ENCODE results near the gene FMNL1.
A peak's percentile ranks its signal among the peaks of the same experiment; 100 is the strongest.
"Not testable (repeated sequence)": the region's sequence is repeated elsewhere in the genome, so short reads cannot be mapped to it uniquely, and the experiment has no call there.

The FMNL1 gene

DNA sequence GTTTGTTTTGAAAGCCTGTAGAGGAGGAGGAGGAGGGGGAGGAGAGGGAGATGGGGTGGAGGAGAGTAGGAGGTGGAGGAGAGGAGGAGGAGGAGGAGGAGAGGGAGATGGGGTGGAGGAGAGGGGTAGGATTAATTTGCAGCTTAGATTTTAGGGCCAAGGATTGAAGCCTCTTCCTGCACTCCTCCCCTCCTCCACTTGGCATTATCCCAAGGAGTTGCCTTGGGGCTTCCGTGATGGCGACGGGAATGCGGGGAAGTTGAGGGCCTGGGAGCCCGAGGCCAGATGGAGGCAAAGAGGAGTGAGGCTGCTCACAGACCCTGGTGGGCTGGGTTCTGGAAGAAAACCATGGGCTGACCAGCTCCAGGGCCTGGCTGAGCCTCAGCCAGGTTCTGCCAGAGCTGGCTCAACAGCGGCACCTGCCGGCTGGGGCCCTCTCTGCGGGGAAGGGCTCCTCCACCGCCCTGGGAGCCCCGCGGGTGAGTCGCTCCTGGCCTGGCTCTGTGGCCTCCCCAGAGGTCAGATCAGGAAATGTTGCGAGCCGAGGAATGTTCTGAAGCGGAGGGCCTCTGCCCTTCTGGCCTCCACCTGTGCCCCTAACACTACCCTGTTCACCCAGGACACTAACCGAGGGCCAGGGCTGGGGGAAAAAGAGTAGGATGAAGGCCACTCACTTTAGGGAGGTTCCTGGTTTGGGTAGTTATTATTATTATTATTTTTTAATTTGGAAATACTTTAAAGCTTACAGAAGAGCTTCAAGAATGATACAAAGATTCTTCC lies 23.9 kb upstream of the FMNL1 start:
- peak; percentile 99 for TF ChIP-seq CTCF (IDR thresholded peaks at IDR 0.05)
- peak; percentile 99 for DNase-seq
- H3K36me3 Mint-ChIP-seq (ENCODE audit: low read depth) = no peaks in the 10 kb centered on the region
- peaks cover 39% of the 10 kb centered on the region for H3K4me1 Mint-ChIP-seq
- H3K9me3 Mint-ChIP-seq = no peaks in the 10 kb centered on the region
- no peak overlapping the region for H3K4me3 Mint-ChIP-seq
- H3K27me3 Mint-ChIP-seq (ENCODE audit: low read depth, poor library complexity) = no peaks in the 10 kb centered on the region
- H3K27ac Mint-ChIP-seq = peak overlapping the region; percentile 95

- H3K36me3 Mint-ChIP-seq (ENCODE audit: low read depth) = no peaks in the 10 kb centered on the region
- H3K4me3 Mint-ChIP-seq = no peak overlapping the region
- no peak for TF ChIP-seq CTCF (IDR thresholded peaks at IDR 0.05)
- no peak for DNase-seq
- H3K9me3 Mint-ChIP-seq = peaks cover 8% of the 10 kb centered on the region
- H3K27me3 Mint-ChIP-seq (ENCODE audit: low read depth, poor library complexity) = peaks cover 10% of the 10 kb centered on the region
- peak overlapping the region; percentile 10 for H3K27ac Mint-ChIP-seq
- H3K4me1 Mint-ChIP-seq = peaks cover 39% of the 10 kb centered on the region
Observed at GRCh38 chr17:45200701-45201100, 21.0 kb upstream of the FMNL1 start.

DNA sequence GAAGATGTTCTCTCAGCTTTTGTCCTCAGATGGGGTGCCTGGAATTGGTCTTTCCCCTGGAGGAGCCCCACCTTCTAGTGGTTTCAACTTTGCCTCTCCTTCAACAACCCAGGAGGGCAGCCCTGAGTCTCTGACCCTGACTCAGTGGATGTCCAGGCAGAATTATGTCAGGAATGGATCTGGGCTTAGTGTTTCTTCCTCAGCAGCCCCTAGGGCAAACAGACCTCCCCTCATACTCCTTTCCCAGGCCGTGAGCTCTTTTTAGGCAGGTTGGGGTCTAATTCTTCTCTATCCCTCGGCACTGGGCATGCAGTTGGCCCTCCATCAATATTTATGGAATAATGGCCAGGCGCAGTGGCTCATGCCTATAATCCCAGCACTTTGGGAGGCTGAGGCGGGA lies 20.2 kb upstream of the FMNL1 start:
- H3K9me3 Mint-ChIP-seq = peaks cover 8% of the 10 kb centered on the region
- no peak for TF ChIP-seq CTCF (IDR thresholded peaks at IDR 0.05)
- no peaks in the 10 kb centered on the region for H3K36me3 Mint-ChIP-seq (ENCODE audit: low read depth)
- no peak for DNase-seq
- no peak overlapping the region for H3K27ac Mint-ChIP-seq
- H3K4me3 Mint-ChIP-seq = no peak overlapping the region
- H3K27me3 Mint-ChIP-seq (ENCODE audit: low read depth, poor library complexity) = peaks cover 13% of the 10 kb centered on the region
- peaks cover 38% of the 10 kb centered on the region for H3K4me1 Mint-ChIP-seq

- not testable (repeated sequence) for DNase-seq; H3K36me3 Mint-ChIP-seq (ENCODE audit: low read depth); H3K4me3 Mint-ChIP-seq; H3K27ac Mint-ChIP-seq; H3K9me3 Mint-ChIP-seq
- Mint-ChIP-seq H3K4me1 (peaks cover 34% of the 10 kb centered on the region), H3K27me3 (ENCODE audit: low read depth, poor library complexity) (peaks cover 13% of the 10 kb centered on the region)
Observed at GRCh38 chr17:45201880-45202279, 19.8 kb upstream of the FMNL1 start.

DNA sequence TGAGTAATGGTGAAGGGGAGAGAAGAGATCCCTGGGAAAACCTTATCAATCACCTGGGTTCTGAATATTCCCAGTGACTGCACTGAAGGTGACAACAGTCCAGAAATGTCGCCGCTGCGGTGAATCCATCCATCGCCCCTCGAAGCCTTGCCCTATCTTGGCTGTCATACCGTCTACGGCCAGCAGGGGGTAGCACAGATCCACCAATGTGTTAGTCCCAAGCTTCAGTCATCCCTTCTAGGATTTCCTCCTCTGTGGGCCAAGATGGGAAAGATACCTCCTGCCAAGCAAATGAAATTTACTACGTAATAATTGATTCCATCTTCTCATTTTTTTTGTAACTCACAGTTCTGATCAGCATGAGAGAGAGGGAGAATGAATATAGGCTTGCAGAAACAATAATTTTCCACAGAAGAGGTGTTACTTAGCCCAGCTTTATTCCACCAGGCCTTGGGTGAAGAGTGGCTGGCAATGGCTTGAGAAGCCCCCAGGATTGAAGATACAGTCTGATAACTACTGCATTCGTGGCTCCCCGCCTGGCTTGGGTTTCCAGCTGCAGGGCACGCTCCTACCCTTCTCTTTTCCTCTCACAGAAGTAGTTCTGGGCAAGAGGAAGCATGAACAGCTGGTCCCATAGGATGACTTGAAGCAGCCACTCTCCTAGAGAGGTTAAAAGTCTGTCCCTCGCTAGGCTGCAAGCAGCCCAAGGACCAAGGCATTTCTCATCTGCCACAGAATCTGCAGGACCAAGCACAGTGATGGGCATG lies 2.6 kb upstream of the FMNL1 start:
- Mint-ChIP-seq H3K9me3 (no peaks in the 10 kb centered on the region), H3K36me3 (ENCODE audit: low read depth) (no peaks in the 10 kb centered on the region), H3K4me3 (peak overlapping the region; percentile 47), H3K4me1 (no peaks in the 10 kb centered on the region), H3K27me3 (ENCODE audit: low read depth, poor library complexity) (peaks cover 73% of the 10 kb centered on the region), H3K27ac (no peak overlapping the region)
- TF ChIP-seq CTCF (IDR thresholded peaks at IDR 0.05) = peak; percentile 94
- DNase-seq = peak; percentile 96

GRCh38 chr17:45220079-45220478 lies 1.6 kb upstream of the FMNL1 start:
- H3K36me3 Mint-ChIP-seq (ENCODE audit: low read depth) = no peaks in the 10 kb centered on the region
- no peaks in the 10 kb centered on the region for H3K4me1 Mint-ChIP-seq
- peaks cover 73% of the 10 kb centered on the region for H3K27me3 Mint-ChIP-seq (ENCODE audit: low read depth, poor library complexity)
- TF ChIP-seq CTCF (IDR thresholded peaks at IDR 0.05) = no peak
- H3K9me3 Mint-ChIP-seq = no peaks in the 10 kb centered on the region
- H3K27ac Mint-ChIP-seq = no peak overlapping the region
- peak overlapping the region; percentile 56 for H3K4me3 Mint-ChIP-seq
- DNase-seq = no peak
